Activated CD4-positive, CD25-positive, alpha-beta regulatory T cell (primary cell): ENCODE results near the gene TSPAN18.

Source experiments
- DNase-seq, 4 experiments: peaks; one replicate each; lab custom pipeline; 2025; lab: John Stamatoyannopoulos, UW

TSPAN18 gene

DNA sequence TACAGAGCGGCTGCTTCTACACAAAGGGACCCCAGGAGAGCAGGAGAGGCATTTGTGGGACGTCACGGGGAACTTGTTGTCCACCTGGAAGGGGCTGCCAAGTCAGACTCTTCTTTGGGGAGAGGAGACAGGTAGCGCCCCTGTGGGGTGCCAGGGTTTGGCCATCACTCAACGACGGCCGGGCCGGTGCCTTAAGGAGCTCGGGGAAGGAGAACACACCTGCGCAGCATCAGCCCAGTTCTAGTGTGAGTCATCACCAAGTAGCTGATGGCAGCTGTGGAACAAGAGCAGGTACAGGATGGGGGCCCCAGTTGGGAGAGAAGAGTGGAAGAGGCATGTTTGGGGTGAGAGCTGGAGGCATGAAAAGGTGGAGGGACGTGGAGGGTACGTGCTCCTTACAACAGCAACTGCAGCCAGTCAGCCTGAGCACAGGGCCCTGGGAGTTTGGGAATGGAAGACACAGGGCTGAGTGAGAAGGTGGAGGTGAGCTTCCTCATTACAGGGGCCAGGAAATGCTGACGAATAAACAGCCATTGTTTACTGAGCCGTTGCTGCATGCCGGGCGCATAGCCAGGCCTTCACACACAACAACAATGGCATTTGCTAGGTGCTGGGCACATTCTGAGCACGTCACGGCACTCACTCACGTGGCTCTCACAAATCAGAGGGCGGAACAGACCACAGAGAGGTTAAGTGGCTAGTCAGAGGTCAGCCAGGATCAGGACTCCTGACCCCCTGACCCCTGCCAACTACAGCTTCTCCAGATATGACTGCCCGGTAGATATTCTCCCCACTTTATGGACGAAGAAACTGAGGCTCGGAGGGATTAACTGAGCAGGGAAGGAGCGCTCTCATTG is 253.0 kb downstream of the TSPAN18 start:
- no peak for DNase-seq

- no peak for DNase-seq
These were observed 254.0 kb downstream of the TSPAN18 start for GRCh38 chr11:44980533-44981427.
